Measurements from ENCODE around the gene KDM6A. TPM values are rescaled to one million over a fixed set of nuclear protein-coding genes. Genes with fewer than 3 reads are reported as not detected.

Gene KDM6A
- total RNA-seq, 1 experiment from 2014 or later: 24.0 TPM

DNA sequence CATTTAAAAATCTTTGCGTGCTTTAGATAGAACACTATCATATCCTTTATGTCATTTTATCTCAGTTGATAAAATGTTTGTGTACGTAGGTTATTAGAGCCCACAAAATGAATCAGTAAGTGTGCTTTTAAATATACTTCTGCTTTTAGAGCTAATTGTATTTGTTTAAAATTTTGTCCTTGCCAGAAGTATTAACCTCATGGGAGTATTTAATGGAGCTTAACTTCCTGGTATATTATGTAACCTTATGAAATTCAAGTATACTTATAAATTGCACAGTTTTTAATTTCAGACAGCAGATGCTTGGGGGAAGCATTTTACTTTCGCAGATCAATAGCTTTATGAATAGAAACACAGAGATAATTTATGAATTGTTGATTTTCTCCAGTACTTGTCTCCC, 237.5 kb downstream of the KDM6A start:
- POLR2A ChIA-PET: no interaction called here
- no peak overlapping the region for H3K4me3 ChIP-seq (ENCODE audit: low read depth in 2 of 2, low read length in 2 of 2)
- H3K4me1 ChIP-seq (ENCODE audit: control insufficient read depth, insufficient read depth, low read length): no peaks in the 10 kb centered on the region
- in situ Hi-C loops (cut with HindIII; ENCODE audit: low pct_unique_long_range_greater_than_20kb, low sequenced_read_pairs): no loop called here
- H3K27ac ChIP-seq (ENCODE audit: low read length): no peak overlapping the region
- peaks cover 2% of the 10 kb centered on the region; the same call in 1 of the 2 replicates for H3K36me3 ChIP-seq (ENCODE audit: control insufficient read depth, insufficient read depth, low read length)
- no peaks in the 10 kb centered on the region for H3K9me3 ChIP-seq (ENCODE audit: control insufficient read depth, insufficient read depth, low read depth, low read length)
- no TSS peak for BruUV-seq (replicated peaks)
- intact Hi-C loops (cut with micrococcal nuclease; ENCODE audit: unreplicated experiment): no loop called here
- CTCF ChIA-PET: no interaction called here
- TF ChIP-seq REST (IDR thresholded peaks at IDR 0.05; ENCODE audit: insufficient read depth in 1 of 2, low read depth in 2 of 2, low read length in 1 of 2): no peak
- TF ChIP-seq, protein P1, sequence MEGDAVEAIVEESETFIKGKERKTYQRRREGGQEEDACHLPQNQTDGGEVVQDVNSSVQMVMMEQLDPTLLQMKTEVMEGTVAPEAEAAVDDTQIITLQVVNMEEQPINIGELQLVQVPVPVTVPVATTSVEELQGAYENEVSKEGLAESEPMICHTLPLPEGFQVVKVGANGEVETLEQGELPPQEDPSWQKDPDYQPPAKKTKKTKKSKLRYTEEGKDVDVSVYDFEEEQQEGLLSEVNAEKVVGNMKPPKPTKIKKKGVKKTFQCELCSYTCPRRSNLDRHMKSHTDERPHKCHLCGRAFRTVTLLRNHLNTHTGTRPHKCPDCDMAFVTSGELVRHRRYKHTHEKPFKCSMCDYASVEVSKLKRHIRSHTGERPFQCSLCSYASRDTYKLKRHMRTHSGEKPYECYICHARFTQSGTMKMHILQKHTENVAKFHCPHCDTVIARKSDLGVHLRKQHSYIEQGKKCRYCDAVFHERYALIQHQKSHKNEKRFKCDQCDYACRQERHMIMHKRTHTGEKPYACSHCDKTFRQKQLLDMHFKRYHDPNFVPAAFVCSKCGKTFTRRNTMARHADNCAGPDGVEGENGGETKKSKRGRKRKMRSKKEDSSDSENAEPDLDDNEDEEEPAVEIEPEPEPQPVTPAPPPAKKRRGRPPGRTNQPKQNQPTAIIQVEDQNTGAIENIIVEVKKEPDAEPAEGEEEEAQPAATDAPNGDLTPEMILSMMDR (IDR thresholded peaks at IDR 0.05): no peak
- TF ChIP-seq POLR2AphosphoS5 (IDR thresholded peaks at IDR 0.05; ENCODE audit: low read depth, low read length): no peak
- no peak for TF ChIP-seq SIN3A (IDR thresholded peaks at IDR 0.05; ENCODE audit: borderline replicate concordance, insufficient read depth, low read depth, low read length)
- TF ChIP-seq TCF7L2 (IDR thresholded peaks at IDR 0.05; ENCODE audit: low read depth, low read length): no peak
- ATAC-seq: no peak
- no peak for DNase-seq (ENCODE audit: low read depth, low spot score)
- no peaks in the 10 kb centered on the region for H3K27me3 ChIP-seq (ENCODE audit: control insufficient read depth, insufficient read depth, low read length)

- 0 out of 2 replicates have a peak, but pooled peaks cover 3% of the 10 kb centered on the region for H3K9me3 ChIP-seq (ENCODE audit: control insufficient read depth, insufficient read depth, low read depth, low read length)
- ChIA-PET CTCF (no interaction called here), POLR2A (no interaction called here)
- no peaks in the 10 kb centered on the region for H3K36me3 ChIP-seq (ENCODE audit: control insufficient read depth, insufficient read depth, low read length)
- intact Hi-C loops (cut with micrococcal nuclease; ENCODE audit: unreplicated experiment) (no loop called here), in situ Hi-C loops (cut with HindIII; ENCODE audit: low pct_unique_long_range_greater_than_20kb, low sequenced_read_pairs) (no loop called here)
- no TSS peak for BruUV-seq (replicated peaks)
- H3K27ac ChIP-seq (ENCODE audit: low read length): no peak overlapping the region
- ATAC-seq (no peak), DNase-seq (ENCODE audit: low read depth, low spot score) (no peak)
- TF ChIP-seq SIN3A (IDR thresholded peaks at IDR 0.05; ENCODE audit: borderline replicate concordance, insufficient read depth, low read depth, low read length): no peak
- no peak for TF ChIP-seq REST (IDR thresholded peaks at IDR 0.05; ENCODE audit: insufficient read depth in 1 of 2, low read depth in 2 of 2, low read length in 1 of 2)
- TF ChIP-seq TCF7L2 (IDR thresholded peaks at IDR 0.05; ENCODE audit: low read depth, low read length): no peak
- TF ChIP-seq POLR2AphosphoS5 (IDR thresholded peaks at IDR 0.05; ENCODE audit: low read depth, low read length): no peak
- TF ChIP-seq, protein P1 (IDR thresholded peaks at IDR 0.05): no peak
- no peaks in the 10 kb centered on the region for H3K27me3 ChIP-seq (ENCODE audit: control insufficient read depth, insufficient read depth, low read length)
- H3K4me3 ChIP-seq (ENCODE audit: low read depth in 2 of 2, low read length in 2 of 2): no peak overlapping the region
- no peaks in the 10 kb centered on the region for H3K4me1 ChIP-seq (ENCODE audit: control insufficient read depth, insufficient read depth, low read length)
Observed at GRCh38 chrX:45126158-45126557, 253.2 kb downstream of the KDM6A start.
